RKO (cell line): ENCODE data around the gene ARHGAP9.
A peak's percentile ranks its signal among the peaks of the same experiment; 100 is the strongest.
"Not testable (repeated sequence)": the region's sequence is repeated elsewhere in the genome, so short reads cannot be mapped to it uniquely, and the experiment has no call there.

Experiments
- DNase-seq: peaks from one replicate; pipeline ENCODE4 v3.0.0-alpha.2; 2016; ENCODE audit warnings: low spot score

Gene ARHGAP9

DNA sequence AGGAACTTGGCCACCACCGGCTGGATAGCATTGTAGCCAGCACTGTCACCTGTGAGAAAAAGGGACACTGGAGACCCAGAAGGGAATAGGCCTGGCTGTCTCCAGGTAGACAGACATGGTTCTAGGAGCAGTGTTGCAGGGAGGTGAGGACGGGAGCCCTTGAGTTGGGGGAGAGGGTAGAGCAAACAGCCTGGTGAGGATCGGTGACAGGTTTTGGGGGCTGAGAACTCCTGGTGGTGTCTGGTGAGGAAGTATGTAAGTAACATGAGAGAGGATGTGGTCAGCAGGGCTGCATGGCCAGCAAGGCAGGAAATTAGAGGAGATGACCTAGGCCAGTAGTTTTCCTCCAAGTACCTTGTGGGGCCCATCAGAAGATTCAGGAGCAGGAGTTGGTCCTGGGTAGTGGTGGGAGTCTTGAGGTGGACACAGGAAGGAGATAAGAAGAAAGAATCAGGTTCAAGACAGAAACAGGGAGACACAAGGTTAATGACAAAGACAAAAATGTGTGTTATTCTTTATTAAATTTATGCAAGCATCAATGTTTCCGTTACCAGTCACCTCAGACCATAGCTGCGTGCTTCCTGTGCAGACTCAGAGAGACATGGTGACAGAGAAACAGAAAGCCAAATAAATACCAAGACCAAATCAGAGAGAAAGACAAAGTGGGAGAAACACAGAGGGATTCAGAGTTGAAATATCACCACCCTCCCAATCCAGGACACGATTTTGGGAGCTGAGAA lies at the start of gene ARHGAP9:
TSS of gene ARHGAP9 (minus strand) at position 491 of the 740 bp plus-strand sequence. CDS start at position 31, 460 bp downstream.
- no peak for DNase-seq

DNA sequence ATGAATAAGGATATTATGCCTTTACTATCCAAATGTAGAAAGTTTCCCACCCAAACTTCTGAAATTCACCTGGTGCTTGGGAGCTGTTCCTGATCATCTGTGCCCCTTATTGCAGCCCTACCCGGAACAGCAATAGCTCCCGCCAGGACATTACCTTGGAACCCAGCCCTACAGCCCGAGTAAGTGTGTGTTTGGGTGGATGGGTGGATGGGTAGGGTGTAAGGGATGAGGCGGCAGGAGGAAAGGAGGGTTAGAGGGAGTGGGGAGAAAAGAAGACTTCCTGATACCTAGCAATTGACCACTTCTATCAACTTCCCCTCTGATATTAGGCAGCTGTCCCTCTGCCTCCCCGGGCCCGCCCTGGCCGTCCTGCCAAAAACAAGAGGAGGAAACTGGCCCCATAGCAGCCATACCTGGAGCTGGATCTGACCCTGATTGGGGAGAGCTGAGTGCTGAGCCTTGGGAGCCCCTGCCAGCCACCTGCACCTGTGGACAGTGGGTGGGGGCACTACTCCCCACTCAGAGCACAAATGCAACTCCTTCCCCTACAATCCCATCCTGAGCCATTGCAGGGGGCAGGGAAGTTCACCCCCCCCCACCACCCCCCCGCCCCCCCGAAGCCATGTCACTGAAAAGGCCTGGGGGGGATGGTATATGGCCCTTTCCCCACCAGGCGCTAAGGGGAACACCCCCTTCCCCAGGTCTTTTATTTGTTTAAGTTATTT lies 49.3 kb upstream of the ARHGAP9 start:
- DNase-seq = no peak

GRCh38 chr12:57528176-57528575 lies 48.5 kb upstream of the ARHGAP9 start:
- DNase-seq = no peak

- no peak for DNase-seq
Measured at GRCh38 chr12:57527184-57527583, 47.5 kb upstream of the ARHGAP9 start.

GRCh38 chr12:57526477-57527126 lies 46.9 kb upstream of the ARHGAP9 start:
- DNase-seq = no peak

DNA sequence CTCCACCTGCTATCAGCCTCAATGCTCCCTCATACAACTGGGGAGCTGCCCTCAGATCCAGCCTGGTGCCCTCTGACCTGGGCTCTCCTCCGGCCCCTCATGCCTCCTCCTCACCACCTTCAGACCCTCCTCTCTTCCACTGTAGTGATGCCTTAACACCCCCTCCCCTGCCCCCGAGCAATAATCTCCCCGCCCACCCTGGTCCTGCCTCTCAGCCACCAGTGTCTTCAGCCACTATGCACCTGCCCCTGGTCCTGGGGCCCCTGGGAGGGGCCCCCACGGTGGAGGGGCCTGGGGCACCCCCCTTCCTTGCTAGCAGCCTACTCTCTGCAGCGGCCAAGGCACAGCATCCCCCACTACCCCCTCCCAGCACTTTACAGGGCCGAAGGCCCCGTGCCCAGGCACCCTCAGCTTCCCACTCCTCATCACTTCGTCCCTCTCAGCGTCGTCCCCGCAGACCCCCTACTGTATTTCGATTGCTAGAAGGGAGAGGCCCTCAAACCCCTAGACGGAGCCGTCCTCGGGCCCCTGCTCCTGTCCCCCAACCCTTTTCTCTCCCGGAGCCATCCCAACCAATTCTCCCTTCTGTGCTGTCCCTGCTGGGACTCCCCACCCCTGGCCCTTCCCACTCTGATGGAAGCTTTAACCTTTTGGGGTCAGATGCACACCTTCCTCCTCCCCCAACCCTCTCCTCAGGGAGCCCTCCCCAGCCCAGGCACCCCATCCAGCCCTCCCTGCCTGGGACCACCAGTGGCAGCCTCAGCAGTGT lies 46.1 kb upstream of the ARHGAP9 start:
- DNase-seq = no peak

GRCh38 chr12:57524814-57525614 lies 45.3 kb upstream of the ARHGAP9 start:
- DNase-seq = no peak

- DNase-seq = no peak
Measured at GRCh38 chr12:57523706-57524614, 44.3 kb upstream of the ARHGAP9 start.

- peak; percentile 71 for DNase-seq
Measured at GRCh38 chr12:57522887-57523705, 43.4 kb upstream of the ARHGAP9 start.

GRCh38 chr12:57522011-57522886 lies 42.6 kb upstream of the ARHGAP9 start, which contains the start of gene MBD6:
MBD6 (plus strand) TSS chr12:57522824; CDS start chr12:57524304, 1,480 bp downstream.
- DNase-seq = peak; percentile 92

DNA sequence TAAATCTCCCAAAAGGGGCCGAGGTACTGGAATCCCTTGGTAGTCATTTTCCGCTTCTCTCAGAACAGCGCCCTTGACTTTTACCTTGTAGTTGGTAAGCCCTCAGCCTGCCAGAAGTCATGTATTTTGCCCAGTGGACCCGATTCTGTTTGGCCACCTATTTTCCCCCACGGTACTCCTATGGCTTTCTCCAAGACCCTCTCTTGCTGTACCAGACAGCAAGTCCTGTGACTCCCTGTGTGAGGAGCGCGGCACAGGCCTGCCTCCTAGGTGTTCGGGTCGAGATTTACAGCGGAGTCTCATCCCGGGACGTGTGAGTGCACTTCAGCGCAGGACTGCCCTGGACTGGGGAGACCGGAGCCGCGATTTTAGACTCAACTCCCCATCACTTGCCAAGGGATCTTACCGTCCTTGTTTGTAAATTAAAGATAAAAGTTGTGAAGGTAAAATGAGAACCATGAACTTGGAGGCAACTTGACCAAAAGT lies 41.9 kb upstream of the ARHGAP9 start:
- DNase-seq = no peak

DNA sequence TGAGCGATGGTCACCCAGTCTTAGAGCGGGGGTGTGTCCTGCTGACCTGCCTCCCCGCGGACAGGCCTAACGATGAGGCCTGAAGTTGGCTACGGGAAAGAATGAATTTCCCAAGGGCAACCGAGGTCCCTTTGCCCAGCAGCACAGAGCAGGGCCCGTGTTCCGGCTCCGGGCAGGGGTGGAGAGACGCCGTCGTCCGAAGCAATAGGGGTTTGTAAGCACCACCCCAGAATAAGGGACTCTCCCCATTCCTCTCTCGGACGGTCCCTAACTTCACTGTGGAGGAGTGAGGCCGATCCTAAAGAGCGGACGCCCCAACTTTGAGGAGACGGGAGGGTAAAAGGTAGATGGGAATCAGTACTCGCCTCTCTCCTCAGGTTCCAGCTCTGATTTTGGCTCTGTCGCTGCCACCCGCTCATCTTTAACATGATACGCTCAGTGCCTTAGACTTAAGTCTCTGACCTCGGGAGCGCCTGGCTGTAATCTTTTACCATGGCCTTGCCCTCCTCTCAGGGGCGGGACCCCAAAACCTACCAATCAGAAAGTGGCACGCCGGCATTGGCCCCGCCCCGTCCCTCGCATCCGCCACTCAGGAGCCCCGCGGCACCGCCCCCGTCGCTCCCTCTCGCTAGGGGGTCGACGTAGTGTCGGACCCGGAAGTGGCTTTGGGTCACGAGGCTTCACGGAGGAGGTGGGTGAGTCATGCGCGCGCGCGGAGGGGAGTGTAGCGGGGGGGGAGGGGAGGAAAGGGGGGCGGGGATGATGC lies 40.6 kb upstream of the ARHGAP9 start, which contains the start of gene DDIT3:
TSS of gene DDIT3 (minus strand) at position 462 of the 766 bp plus-strand sequence. CDS start 3,108 bp downstream, outside the sequence.
- peak; percentile 98 for DNase-seq

GRCh38 chr12:57519796-57520052 lies 40.1 kb upstream of the ARHGAP9 start:
- DNase-seq = peak; percentile 78

DNA sequence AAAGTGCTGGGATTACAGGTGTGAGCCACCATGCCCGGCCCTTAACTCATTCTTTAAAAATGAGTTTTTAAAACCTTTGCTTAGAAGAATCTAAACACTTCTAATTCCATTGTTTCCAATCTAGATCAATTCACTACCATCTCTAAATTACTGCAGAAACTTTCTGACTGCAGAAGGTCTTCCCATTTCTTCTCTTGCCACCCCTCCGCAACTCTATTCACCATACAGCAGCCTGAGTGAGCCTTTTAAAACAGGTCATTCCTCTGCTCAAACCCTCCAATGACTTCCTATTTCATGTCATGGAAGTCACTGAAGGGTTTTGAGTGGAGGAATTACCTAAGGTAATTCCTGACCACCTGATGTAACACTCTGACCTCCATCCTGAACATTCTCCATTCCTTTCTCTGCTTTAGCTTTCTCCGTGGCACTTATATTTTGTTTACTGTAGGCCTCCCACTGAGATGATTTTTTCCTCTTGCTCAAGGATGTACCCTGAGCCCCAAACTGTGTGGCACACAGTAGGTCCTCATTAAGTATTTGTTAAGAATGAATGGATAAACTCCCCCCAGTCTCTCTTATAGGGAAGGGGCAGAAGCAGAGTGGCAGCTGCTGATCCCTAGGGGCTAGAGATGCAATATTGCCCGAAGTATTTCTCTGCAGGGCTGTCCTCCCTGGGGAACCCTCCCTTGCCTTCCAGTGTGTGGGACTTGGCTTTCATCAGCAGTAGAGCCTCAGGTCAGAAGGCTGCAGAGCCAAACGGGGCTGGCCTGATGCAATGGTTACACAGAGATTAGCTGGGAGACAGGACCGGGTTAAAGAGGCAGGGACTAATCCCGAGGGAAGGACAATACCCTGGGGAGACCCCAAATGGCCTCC lies 39.5 kb upstream of the ARHGAP9 start:
- DNase-seq = peak; percentile 43

DNA sequence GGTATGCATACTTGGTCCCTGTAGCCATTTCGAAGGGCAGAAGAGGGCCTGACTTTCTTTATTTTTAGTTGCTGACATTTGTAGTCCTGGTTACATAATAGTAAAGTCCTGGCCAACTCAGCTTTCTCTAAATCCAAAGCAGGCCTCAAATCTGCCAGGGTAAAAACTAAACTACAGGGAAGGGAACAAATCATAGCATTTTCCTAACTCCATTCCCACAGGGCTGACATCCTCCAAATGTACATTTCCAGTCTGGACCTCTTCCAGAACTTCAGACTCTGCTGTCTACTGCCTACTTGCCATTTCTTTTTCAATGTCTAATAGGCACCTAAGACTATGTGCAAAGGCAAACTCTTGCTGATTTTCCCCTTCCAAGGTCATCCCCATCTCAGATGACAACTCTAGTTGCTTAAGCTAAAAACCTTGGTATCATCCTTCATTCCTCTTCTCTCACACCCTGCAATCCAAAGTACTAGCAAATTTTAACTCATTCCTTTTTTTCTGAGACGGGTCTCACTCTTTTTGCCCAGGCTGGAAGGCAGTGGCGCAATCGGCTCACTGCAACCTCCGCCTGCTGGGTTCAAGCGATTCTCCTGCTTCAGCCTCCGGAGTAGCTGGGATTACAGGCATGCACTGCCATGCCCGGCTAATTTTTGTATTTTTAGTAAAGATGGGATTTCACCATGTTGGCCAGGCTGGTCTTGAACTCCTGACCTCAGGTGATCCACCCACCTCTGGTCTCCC lies 38.7 kb upstream of the ARHGAP9 start:
- DNase-seq = no peak

GRCh38 chr12:57517718-57518117 lies 38.1 kb upstream of the ARHGAP9 start:
- DNase-seq = not testable (repeated sequence)
